Measurements from ENCODE around the gene GRID1.

GRCh38 chr10:86200269-86200668 lies 166.3 kb downstream of the GRID1 start:
- no peak for TF ChIP-seq CTCF (IDR thresholded peaks at IDR 0.05)
- TF ChIP-seq POLR2A (IDR thresholded peaks at IDR 0.05), result no peak

All from lower leg skin (tissue), 3 donors.